ENCODE measurements around the gene ZNF536.

DNA sequence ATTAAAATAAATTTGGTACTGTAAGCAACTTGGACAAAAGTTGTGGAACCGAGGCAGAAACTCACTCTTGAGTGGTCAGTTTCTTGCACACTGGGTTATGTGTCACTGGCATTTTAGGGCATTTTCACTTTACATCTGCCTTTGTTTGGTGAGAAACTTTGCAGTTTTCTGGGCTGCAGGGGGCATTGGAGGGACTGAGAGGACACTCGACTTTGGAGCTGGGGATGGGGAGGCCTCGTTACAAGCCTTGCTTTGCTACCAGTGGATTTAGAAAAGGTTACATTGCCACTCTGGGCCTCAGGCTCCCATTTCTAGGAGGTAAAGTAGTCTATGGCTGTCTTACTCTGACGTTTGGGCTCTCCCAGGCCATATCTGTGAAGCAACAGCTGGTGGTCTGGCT, 41.9 kb upstream of the ZNF536 start:
- TF ChIP-seq POLR2A (IDR thresholded peaks at IDR 0.05; ENCODE audit: low read depth, low read length) (no peak), EZH2 (IDR thresholded peaks at IDR 0.05; ENCODE audit: borderline replicate concordance, low read depth, low read length, severe bottlenecking) (no peak), FOS (IDR thresholded peaks at IDR 0.05; ENCODE audit: borderline replicate concordance, insufficient read depth, low read length) (no peak)
- TF ChIP-seq, protein P1, sequence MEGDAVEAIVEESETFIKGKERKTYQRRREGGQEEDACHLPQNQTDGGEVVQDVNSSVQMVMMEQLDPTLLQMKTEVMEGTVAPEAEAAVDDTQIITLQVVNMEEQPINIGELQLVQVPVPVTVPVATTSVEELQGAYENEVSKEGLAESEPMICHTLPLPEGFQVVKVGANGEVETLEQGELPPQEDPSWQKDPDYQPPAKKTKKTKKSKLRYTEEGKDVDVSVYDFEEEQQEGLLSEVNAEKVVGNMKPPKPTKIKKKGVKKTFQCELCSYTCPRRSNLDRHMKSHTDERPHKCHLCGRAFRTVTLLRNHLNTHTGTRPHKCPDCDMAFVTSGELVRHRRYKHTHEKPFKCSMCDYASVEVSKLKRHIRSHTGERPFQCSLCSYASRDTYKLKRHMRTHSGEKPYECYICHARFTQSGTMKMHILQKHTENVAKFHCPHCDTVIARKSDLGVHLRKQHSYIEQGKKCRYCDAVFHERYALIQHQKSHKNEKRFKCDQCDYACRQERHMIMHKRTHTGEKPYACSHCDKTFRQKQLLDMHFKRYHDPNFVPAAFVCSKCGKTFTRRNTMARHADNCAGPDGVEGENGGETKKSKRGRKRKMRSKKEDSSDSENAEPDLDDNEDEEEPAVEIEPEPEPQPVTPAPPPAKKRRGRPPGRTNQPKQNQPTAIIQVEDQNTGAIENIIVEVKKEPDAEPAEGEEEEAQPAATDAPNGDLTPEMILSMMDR (IDR thresholded peaks at IDR 0.05; ENCODE audit: extremely low read depth in 1 of 2, insufficient read depth in 1 of 2, low read depth in 1 of 2, low read length in 2 of 2): no peak
